Measurements from ENCODE around the gene TTLL6.

TTLL6 gene

GRCh38 chr17:48757524-48757961 is 59.5 kb downstream of the TTLL6 start:
- Histone ChIP-seq H3K79me2 (ENCODE audit: insufficient read depth, low read length) (no peaks in the 10 kb centered on the region), H4K20me1 (ENCODE audit: insufficient read depth, low read length) (no peaks in the 10 kb centered on the region; the same call in 1 of the 2 replicates), H3K4me3 (ENCODE audit: low read depth, low read length, poor library complexity, severe bottlenecking) (no peak overlapping the region), H3K27ac (ENCODE audit: low read depth, low read length, poor library complexity, severe bottlenecking) (no peak overlapping the region), H3K27me3 (ENCODE audit: insufficient read depth, low read length) (no peaks in the 10 kb centered on the region), H2AFZ (ENCODE audit: low read length) (no peak overlapping the region), H3K4me2 (ENCODE audit: low read length) (no peak overlapping the region), H3K9me2 (ENCODE audit: low read depth, low read length) (no peaks in the 10 kb centered on the region), H3K9ac (ENCODE audit: low read length) (no peak overlapping the region), H3F3A (ENCODE audit: insufficient read depth, low read length) (no peaks in the 10 kb centered on the region), H3K9me3 (ENCODE audit: low read length) (no peaks in the 10 kb centered on the region), H3K4me1 (ENCODE audit: insufficient read depth, low read length, severe bottlenecking) (no peaks in the 10 kb centered on the region), H3K36me3 (ENCODE audit: insufficient read depth, low read length) (no peaks in the 10 kb centered on the region)
- TF ChIP-seq, protein P1, sequence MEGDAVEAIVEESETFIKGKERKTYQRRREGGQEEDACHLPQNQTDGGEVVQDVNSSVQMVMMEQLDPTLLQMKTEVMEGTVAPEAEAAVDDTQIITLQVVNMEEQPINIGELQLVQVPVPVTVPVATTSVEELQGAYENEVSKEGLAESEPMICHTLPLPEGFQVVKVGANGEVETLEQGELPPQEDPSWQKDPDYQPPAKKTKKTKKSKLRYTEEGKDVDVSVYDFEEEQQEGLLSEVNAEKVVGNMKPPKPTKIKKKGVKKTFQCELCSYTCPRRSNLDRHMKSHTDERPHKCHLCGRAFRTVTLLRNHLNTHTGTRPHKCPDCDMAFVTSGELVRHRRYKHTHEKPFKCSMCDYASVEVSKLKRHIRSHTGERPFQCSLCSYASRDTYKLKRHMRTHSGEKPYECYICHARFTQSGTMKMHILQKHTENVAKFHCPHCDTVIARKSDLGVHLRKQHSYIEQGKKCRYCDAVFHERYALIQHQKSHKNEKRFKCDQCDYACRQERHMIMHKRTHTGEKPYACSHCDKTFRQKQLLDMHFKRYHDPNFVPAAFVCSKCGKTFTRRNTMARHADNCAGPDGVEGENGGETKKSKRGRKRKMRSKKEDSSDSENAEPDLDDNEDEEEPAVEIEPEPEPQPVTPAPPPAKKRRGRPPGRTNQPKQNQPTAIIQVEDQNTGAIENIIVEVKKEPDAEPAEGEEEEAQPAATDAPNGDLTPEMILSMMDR (IDR thresholded peaks at IDR 0.05; ENCODE audit: low read length): no peak
- TF ChIP-seq EZH2 (IDR thresholded peaks at IDR 0.05; ENCODE audit: borderline replicate concordance, low read length): no peak

DNA sequence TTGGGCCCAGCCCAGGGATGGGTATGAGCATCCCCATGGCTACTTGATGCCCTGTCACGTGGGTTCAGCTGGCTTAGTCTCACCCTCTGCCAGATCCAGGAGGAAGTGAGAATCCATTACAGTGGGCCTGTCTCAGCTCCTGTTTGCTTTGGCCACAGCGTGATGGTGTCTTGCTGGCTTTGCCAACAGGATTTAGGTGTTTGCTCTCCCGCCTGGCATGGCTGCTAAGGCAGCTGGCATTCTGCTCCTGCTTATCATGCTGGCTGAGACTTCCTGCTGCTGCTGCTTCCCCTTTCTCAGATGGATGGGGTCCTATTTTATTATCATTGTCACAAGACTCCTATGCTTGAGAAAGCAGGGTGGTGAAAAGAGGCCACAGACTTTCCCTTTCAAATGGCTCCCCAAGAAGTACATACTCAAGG is 60.2 kb downstream of the TTLL6 start:
- Histone ChIP-seq H3K27me3 (ENCODE audit: insufficient read depth, low read length) (no peaks in the 10 kb centered on the region; the same call in 1 of the 2 replicates), H3K79me2 (ENCODE audit: insufficient read depth, low read length) (no peaks in the 10 kb centered on the region)

DNA sequence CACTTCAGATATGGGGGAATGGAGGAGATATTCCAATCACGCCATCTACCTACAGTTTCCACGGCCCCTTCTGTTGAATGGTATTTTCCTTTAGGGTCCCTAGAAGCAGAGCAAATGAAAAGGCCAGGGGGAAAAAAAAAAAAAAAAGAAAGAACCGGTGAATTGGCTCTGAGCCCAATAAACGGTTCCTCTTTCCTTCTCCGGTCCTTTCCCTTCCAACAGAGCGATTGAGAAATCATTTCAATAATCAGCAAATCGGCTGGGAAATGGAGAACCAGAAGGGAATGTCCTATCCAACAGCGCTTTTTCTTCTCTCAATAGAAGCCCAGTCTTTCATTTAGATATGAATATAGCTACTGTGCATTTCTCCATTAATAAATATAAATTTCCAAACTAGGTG is 61.7 kb downstream of the TTLL6 start:
- no peak overlapping the region for H3K4me2 ChIP-seq (ENCODE audit: low read length)
- no peaks in the 10 kb centered on the region; the same call in 1 of the 2 replicates for H4K20me1 ChIP-seq (ENCODE audit: insufficient read depth, low read length)

More for the DNA sequence above, 60.2 kb downstream of the TTLL6 start:
- Histone ChIP-seq H3K4me1 (ENCODE audit: insufficient read depth, low read length, severe bottlenecking) (no peaks in the 10 kb centered on the region), H3K4me2 (ENCODE audit: low read length) (no peak overlapping the region), H3K27ac (ENCODE audit: low read depth, low read length, poor library complexity, severe bottlenecking) (no peak overlapping the region), H3F3A (ENCODE audit: insufficient read depth, low read length) (no peaks in the 10 kb centered on the region), H3K9ac (ENCODE audit: low read length) (no peak overlapping the region), H2AFZ (ENCODE audit: low read length) (no peak overlapping the region), H3K36me3 (ENCODE audit: insufficient read depth, low read length) (no peaks in the 10 kb centered on the region), H3K9me3 (ENCODE audit: low read length) (no peaks in the 10 kb centered on the region), H3K9me2 (ENCODE audit: low read depth, low read length) (no peaks in the 10 kb centered on the region), H3K4me3 (ENCODE audit: low read depth, low read length, poor library complexity, severe bottlenecking) (no peak overlapping the region), H4K20me1 (ENCODE audit: insufficient read depth, low read length) (no peaks in the 10 kb centered on the region; the same call in 1 of the 2 replicates)
- no peak for TF ChIP-seq EZH2 (IDR thresholded peaks at IDR 0.05; ENCODE audit: borderline replicate concordance, low read length)
- TF ChIP-seq, protein P1 (IDR thresholded peaks at IDR 0.05; ENCODE audit: low read length): no peak

More for the DNA sequence above, 61.7 kb downstream of the TTLL6 start:
- no peak overlapping the region for H3K27ac ChIP-seq (ENCODE audit: low read depth, low read length, poor library complexity, severe bottlenecking)
- no peaks in the 10 kb centered on the region for H3K9me3 ChIP-seq (ENCODE audit: low read length)
- H3F3A ChIP-seq (ENCODE audit: insufficient read depth, low read length): no peaks in the 10 kb centered on the region
- no peak overlapping the region for H2AFZ ChIP-seq (ENCODE audit: low read length)
- peaks cover 4% of the 10 kb centered on the region; the same call in 1 of the 2 replicates for H3K27me3 ChIP-seq (ENCODE audit: insufficient read depth, low read length)
- TF ChIP-seq, protein P1 (IDR thresholded peaks at IDR 0.05; ENCODE audit: low read length): no peak
- no peak for TF ChIP-seq EZH2 (IDR thresholded peaks at IDR 0.05; ENCODE audit: borderline replicate concordance, low read length)
- H3K79me2 ChIP-seq (ENCODE audit: insufficient read depth, low read length): no peaks in the 10 kb centered on the region
- no peak overlapping the region for H3K9ac ChIP-seq (ENCODE audit: low read length)
- no peaks in the 10 kb centered on the region for H3K36me3 ChIP-seq (ENCODE audit: insufficient read depth, low read length)
- H3K4me1 ChIP-seq (ENCODE audit: insufficient read depth, low read length, severe bottlenecking): no peaks in the 10 kb centered on the region
- no peak overlapping the region for H3K4me3 ChIP-seq (ENCODE audit: low read depth, low read length, poor library complexity, severe bottlenecking)
- no peaks in the 10 kb centered on the region for H3K9me2 ChIP-seq (ENCODE audit: low read depth, low read length)
